HFFc6 (cell line): ENCODE measurements around the gene TOMM7. TPM values are rescaled to one million over a fixed set of nuclear protein-coding genes. Genes with fewer than 3 reads are reported as not detected.
A peak's percentile ranks its signal among the peaks of the same experiment; 100 is the strongest.

Experiments
- DNase-seq: peaks from one replicate; pipeline ENCODE4 v3.0.0-alpha.2; 2018
- H3K27ac Mint-ChIP-seq: 2 replicates; pipeline ENCODE4 v1.8.0; 2020; ENCODE audit warnings: mild to moderate bottlenecking, mixed read lengths
- H3K27me3 Mint-ChIP-seq: 2 replicates; pipeline ENCODE4 v1.8.0; 2021; ENCODE audit warnings: mild to moderate bottlenecking, moderate library complexity, mixed read lengths; ENCODE audit not compliant: insufficient read depth
- H3K36me3 Mint-ChIP-seq: 2 replicates; pipeline ENCODE4 v1.8.0; 2021; ENCODE audit warnings: low read depth, mixed read lengths
- H3K4me1 Mint-ChIP-seq: 2 replicates; pipeline ENCODE4 v1.8.0; 2020; ENCODE audit warnings: low read depth, mixed read lengths
- H3K4me3 Mint-ChIP-seq: 2 replicates; pipeline ENCODE4 v1.8.0; 2020; ENCODE audit warnings: mild to moderate bottlenecking, moderate library complexity, mixed read lengths
- H3K9me3 Mint-ChIP-seq: 2 replicates; pipeline ENCODE4 v1.8.0; 2020; ENCODE audit warnings: mild to moderate bottlenecking, mixed read lengths
- total RNA-seq, 6 experiments: library from RNA; stranded (reverse); fragmentation: NEBNext Ultra II Directional; extraction: Animal tissue kit (Norgen Biotek cat#: 25700); gene quantifications; 2 replicates in 1 of 6; 3 replicates in 5 of 6; pipeline ENCODE4 v1.2.3, GENCODE V29; 2021
- TF ChIP-seq, protein P1 (sequence below): fragments of 200-600 bp; sonication (generic); IDR thresholded peaks from 2 replicates; pipeline ENCODE4 v1.5.0; 2021; ENCODE audit warnings: antibody characterized with exemption, mild to moderate bottlenecking

Gene TOMM7
- total RNA-seq, 6 experiments from 2014 or later, result 234 to 372 (median 324) TPM

GRCh38 chr7:22845221-22845834, 22.7 kb upstream of the TOMM7 start:
- DNase-seq, result no peak
- TF ChIP-seq, protein P1, sequence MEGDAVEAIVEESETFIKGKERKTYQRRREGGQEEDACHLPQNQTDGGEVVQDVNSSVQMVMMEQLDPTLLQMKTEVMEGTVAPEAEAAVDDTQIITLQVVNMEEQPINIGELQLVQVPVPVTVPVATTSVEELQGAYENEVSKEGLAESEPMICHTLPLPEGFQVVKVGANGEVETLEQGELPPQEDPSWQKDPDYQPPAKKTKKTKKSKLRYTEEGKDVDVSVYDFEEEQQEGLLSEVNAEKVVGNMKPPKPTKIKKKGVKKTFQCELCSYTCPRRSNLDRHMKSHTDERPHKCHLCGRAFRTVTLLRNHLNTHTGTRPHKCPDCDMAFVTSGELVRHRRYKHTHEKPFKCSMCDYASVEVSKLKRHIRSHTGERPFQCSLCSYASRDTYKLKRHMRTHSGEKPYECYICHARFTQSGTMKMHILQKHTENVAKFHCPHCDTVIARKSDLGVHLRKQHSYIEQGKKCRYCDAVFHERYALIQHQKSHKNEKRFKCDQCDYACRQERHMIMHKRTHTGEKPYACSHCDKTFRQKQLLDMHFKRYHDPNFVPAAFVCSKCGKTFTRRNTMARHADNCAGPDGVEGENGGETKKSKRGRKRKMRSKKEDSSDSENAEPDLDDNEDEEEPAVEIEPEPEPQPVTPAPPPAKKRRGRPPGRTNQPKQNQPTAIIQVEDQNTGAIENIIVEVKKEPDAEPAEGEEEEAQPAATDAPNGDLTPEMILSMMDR, result no peak
- Mint-ChIP-seq H3K4me1 (peaks cover 31% of the 10 kb centered on the region), H3K27me3 (peaks cover 2% of the 10 kb centered on the region; the same call in 1 of the 2 replicates), H3K4me3 (no peak overlapping the region), H3K9me3 (peaks cover 4% of the 10 kb centered on the region; the same call in 1 of the 2 replicates), H3K27ac (no peak overlapping the region; the same call in 1 of the 2 replicates), H3K36me3 (no peaks in the 10 kb centered on the region)

DNA sequence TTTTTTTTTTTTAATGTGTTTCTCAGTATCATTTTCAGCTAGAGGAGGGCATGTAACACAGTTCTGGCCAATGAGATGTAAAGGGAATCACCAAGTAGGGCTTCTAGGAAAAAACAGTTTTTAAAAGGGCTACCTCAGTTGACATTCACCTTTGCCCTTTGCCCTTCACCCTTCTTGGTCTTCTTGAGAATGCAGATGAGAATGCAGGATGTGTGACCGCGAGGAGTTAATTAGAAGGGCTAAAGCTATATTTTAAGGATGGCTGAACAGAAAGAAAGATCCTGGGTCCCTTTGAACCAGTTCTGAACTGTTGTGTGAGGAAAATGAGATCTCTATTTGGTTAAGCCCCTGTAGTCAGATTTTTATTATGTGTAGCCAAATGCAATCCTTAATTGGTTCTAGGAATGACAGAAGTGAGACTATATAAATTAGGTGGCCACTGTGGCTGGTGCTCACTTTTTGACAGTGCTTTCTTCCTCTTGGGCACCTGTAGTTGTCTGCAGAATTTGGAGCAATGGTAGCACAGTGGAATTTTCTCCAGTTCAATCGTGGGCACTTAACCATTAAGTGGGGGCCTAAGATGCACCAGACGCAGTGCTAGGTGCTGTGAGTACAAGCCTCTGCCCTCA, 21.1 kb upstream of the TOMM7 start:
- peaks cover 2% of the 10 kb centered on the region; the same call in 1 of the 2 replicates for H3K27me3 Mint-ChIP-seq
- H3K27ac Mint-ChIP-seq, result no peak overlapping the region
- TF ChIP-seq, protein P1, result no peak
- H3K4me3 Mint-ChIP-seq, result no peak overlapping the region
- no peaks in the 10 kb centered on the region for H3K36me3 Mint-ChIP-seq
- peaks cover 4% of the 10 kb centered on the region; the same call in 1 of the 2 replicates for H3K9me3 Mint-ChIP-seq
- H3K4me1 Mint-ChIP-seq, result peaks cover 27% of the 10 kb centered on the region
- no peak for DNase-seq

DNA sequence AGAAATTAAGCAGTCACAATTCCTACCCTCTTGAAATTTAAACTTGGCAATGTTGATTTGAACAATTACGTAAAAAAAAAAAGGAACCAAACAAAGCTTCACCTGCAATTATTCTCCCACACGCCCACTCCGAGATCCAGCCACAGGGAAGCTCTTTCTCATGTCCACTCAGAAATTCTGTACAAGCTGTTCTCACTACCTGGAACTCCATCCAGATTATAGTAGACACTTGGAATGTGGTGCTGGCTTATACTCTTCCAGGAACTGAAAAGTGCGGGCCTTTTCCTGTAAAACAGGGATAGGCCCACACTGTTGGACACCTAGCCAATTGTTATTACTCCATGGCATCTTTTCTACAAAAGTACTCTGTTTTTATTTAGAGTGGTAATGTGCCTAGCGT, 20.3 kb upstream of the TOMM7 start:
- no peak overlapping the region for H3K27ac Mint-ChIP-seq
- TF ChIP-seq, protein P1, result no peak
- peaks cover 4% of the 10 kb centered on the region; the same call in 1 of the 2 replicates for H3K9me3 Mint-ChIP-seq
- peaks cover 2% of the 10 kb centered on the region; the same call in 1 of the 2 replicates for H3K27me3 Mint-ChIP-seq
- no peak for DNase-seq
- H3K36me3 Mint-ChIP-seq, result no peaks in the 10 kb centered on the region
- no peak overlapping the region for H3K4me3 Mint-ChIP-seq
- H3K4me1 Mint-ChIP-seq, result peaks cover 27% of the 10 kb centered on the region

DNA sequence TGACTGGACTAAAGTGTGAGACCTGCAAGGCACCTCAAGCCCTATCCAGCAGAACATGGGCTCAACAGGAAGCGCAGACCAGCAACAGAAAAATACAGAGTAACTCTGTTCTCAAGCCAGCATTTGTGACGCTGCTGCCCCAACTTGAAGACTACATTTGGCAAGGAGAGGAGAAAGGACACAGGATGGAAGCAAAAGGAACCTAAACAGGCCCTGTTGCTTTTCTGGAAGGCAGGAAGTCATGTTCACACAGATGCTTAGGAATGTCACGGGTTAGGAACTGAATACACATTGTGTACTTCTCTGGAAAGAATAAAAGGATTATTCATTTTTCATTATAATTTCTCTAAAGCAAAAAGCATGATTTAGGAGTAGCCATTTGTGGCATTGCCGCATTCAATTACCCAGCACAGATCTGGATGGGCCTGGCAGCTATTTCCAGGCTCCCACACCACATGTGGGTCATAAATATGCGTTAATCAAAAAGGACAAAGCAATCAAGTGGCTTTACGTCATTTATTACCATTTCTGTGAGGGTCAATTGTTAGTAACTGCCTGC, 19.8 kb upstream of the TOMM7 start:
- Mint-ChIP-seq H3K27me3 (peaks cover 2% of the 10 kb centered on the region; the same call in 1 of the 2 replicates), H3K4me1 (peaks cover 27% of the 10 kb centered on the region), H3K27ac (peak overlapping the region; percentile 76), H3K9me3 (peaks cover 4% of the 10 kb centered on the region; the same call in 1 of the 2 replicates), H3K4me3 (peak overlapping the region; percentile 23; the same call in 1 of the 2 replicates), H3K36me3 (no peaks in the 10 kb centered on the region)
- DNase-seq, result no peak
- TF ChIP-seq, protein P1, result no peak

DNA sequence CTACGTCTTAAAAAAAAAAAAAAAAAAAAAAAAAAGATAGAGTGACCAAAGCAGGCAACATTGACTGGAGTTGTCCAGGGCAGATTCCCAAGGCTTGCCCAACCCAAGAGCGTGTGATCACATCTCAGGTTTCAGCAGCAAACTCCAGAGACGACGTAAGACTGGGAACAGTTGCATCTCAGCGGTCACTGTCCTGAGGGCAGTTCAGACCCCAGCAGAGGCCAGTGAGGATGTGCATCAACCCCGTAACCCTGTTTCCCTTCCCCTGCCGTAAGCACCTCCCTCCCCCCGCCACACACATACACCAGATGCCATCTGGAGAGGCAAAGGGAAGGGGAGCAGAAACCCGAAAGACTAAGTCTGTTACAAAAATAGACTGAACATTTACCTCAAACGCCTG, 19.3 kb upstream of the TOMM7 start:
- no peak for DNase-seq
- Mint-ChIP-seq H3K9me3 (peaks cover 4% of the 10 kb centered on the region; the same call in 1 of the 2 replicates), H3K36me3 (no peaks in the 10 kb centered on the region), H3K27me3 (peaks cover 2% of the 10 kb centered on the region; the same call in 1 of the 2 replicates), H3K4me3 (0 out of 2 replicates have a peak overlapping the region, but pooled peaks have one; percentile 23), H3K4me1 (peaks cover 27% of the 10 kb centered on the region), H3K27ac (peak overlapping the region; percentile 76)
- TF ChIP-seq, protein P1, result no peak
